DMS 273 (cell line): ENCODE measurements around the gene RNASEL.
"Not testable (repeated sequence)": the region's sequence is repeated elsewhere in the genome, so short reads cannot be mapped to it uniquely, and the experiment has no call there.

ENCODE experiments used
- DNase-seq: peaks from one replicate; lab custom pipeline; 2025; ENCODE audit not compliant: unreplicated experiment; lab: John Stamatoyannopoulos, UW

RNASEL gene

GRCh38 chr1:182588500-182589396 is at the start of gene RNASEL:
Gene RNASEL, minus strand, starts transcription at chr1:182589256. Its CDS starts 2,450 bp downstream, at chr1:182586806.
- peak; percentile 42 for DNase-seq

GRCh38 chr1:182637769-182638168 is 48.7 kb upstream of the RNASEL start:
- no peak for DNase-seq

- DNase-seq: no peak
These were observed 46.8 kb upstream of the RNASEL start for GRCh38 chr1:182635871-182636270.

DNA sequence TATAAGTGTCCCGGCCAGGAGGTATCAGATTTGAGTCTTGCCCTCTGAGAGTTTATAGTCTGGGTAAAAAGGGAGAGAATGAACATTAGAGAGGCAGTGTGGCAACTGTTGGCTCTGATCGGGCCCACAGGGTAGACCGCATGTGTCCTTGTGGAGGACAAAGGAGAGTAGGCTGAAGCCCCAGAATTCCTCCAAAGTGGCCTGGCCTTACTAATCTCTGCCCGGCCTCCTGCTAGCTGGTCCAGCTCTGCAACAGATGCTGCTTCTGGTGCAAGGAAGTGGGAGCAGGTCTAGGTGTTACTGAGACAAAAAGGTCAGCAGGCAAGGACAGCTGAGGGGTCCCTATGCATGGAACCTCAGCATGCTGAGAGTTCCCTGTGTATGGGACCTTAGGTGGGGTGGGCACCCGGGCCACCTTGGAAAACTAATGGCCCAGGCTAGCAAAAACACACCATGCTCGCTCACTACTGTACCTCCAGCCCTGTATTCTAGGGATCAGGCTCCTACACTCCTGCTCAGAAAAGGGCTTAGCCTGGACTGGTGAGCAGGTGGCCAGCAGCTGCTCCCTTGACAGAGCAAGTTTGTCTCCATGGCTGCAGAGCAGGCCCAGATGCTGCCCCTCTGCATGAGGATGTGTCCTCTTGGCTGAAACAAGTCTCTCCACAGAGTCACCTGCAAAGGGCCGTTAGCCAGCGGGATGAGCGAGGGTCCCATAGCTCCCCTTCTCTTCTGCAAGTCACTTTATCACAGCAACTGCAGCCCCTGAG is 45.4 kb upstream of the RNASEL start:
- DNase-seq: peak; percentile 90

- DNase-seq: peak; percentile 99
These were observed 44.7 kb upstream of the RNASEL start for GRCh38 chr1:182633657-182634281.

DNA sequence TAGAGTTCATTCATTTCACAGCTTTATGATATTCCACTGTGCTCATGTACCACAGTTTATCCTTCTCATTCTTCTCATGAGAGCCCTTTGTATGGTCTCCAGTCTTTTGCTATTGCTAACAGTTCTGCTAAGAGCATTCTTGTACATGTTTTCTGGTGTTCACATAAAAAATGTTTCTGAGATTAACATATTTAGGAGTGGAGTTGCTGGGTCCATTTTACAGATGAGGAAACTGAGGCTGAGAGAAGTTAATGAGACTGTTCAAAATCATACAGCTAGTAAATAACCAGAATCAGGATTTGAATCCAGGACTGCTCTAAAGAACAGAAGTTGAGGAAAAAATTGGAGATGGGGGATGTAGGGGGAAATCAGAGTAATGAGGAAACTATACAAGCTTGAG is 44.0 kb upstream of the RNASEL start:
- DNase-seq: no peak

DNA sequence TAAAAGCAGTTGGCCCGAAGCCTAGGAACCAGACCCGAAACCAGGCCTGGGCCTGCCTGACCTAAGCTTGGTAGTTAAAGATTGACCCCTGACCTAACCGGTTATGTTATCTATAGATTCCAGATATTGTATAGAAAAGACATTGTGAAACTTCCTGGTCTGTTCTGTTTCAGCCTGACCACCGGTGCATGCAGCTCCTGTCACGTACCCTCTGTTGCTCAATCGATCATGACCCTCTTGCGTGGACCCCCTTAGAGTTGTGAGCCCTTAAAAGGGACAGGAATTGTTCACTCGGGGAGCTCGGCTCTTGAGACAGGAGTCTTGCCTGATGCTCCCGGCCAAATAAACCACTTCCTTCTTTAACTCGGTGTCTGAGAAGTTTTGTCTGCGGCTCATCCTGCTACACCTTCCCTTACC is 43.4 kb upstream of the RNASEL start:
- not testable (repeated sequence) for DNase-seq

DNA sequence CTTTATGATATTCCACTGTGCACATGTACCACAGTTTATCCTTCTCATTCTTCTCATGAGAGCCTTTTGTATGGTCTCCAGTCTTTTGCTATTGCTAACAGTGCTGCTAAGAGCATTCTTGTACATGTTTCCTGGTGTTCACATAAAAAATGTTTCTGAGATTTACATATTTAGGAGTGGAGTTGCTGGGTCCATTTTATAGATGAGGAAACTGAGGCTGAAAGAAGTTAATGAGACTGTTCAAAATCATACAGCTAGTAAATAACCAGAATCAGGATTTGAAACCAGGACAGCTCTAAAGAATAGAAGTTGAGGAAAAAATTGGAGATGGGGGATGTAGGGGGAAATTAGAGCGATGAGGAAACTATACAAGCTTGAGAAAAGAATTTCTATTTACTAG is 42.9 kb upstream of the RNASEL start:
- DNase-seq: no peak

DNA sequence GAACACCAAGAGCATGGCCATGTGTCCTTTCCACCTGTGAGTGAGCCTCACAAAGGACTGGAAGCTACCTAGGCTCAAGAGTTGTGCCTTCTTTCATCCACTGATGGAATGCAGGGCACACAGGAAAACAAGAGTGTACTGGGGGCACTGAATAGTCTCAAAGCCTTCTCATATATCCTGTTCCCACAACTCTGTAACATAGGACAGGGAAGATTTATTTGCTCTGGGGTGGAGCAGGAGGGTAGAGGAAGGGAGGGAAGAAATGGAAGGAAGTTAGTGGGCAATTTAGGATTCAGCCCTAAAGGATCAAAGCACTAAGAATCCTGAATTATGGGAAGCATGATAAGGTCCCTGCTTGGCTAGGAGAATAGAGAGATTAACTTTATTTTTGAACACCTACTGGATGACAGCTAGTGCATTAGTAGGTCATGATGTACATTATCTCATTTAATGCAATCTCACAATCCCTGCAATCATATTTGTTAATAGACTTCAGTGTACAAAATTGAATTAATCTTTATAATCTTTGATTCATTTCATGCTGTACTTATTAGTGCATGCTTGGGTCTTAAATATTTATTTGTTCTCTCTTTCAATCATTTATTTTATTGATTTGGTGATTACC is 42.1 kb upstream of the RNASEL start:
- no peak for DNase-seq

DNA sequence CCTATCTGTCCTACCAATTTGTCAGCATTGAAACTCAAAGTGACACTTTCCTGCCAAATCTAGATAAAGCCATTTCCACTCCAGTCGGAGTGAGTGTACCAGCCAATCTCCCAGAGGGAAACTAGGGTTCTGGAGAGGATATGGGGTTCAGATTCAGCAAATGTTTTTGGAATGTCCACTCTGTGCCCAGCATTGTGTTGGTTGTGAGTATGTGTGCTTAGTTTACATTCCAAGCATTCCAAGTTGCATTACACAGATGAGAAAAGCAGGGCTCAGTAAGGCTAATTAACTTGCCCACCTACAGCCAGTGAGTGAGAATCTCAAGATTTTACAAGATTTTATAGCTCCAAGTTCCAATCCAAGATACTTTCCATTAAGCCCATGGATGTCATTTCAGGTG is 41.5 kb upstream of the RNASEL start:
- DNase-seq: no peak

DNA sequence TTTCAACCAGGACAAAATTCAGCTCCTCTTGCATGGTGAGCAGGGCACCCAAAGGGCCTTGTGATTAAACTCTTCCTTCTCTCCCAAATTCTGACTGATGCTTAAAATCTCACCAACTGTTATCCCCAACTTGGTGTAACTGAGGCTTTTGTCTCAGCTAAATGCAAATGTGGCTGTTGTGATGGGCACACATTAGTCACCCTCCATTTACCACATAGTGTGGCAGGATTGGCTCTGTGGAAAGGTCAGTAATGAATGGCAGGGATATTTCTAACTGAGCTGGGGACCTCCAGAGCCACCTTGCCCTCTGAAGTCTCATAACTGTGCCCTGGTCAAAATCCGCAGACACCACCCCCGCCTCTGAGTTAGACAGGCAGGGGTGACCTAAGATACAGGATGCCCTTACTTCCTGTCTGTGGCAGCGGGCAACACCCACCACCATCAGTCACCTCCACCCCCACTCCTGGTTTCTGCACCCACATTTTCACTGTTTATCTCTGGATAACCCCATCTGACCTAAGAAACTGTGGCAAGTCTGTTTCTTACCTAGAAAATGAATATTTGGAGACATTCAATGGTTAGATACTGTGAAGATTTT is 40.5 kb upstream of the RNASEL start:
- no peak for DNase-seq

- no peak for DNase-seq
These were observed 40.0 kb upstream of the RNASEL start for GRCh38 chr1:182629080-182629479.

DNA sequence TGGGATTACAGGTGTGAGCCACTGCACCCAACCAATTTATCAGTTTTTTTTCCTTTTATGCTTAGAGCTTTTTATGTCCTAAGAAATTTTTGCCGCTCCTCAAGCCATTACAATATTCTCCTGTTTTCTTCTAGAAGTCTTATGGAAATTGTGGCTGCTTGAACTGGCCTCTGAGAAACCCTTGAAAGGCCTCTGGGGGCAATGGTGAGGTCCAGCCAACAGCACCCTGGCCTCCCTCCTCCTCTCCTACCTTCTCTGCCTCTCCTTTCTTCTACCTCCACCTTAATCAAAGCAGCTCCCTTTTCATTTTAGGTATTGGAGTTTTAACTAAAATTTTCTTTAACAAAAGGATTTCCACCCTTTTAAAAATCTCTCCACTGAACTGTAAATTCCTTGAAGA is 39.6 kb upstream of the RNASEL start:
- DNase-seq: no peak

GRCh38 chr1:182627622-182628021 is 38.6 kb upstream of the RNASEL start:
- no peak for DNase-seq

DNA sequence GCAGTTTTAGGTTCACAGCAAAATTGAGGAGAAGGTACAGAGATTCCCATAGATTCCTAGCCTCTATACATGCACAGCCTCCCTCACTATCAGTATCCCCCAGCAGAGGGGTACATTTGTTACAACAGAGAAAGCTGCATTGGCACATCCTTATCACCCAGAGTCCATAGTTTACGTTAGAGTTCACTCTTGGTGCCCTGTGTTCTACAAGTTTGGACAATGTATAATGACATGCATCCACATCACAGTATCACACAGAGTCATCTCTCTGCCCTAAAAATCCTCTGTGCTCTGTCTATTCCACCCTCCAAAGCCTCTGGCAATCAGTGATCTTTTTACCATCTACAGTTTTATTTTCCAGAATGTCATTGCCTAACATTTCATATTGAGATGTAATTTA is 37.5 kb upstream of the RNASEL start:
- DNase-seq: no peak

- no peak for DNase-seq
These were observed 36.9 kb upstream of the RNASEL start for GRCh38 chr1:182625719-182626504.

GRCh38 chr1:182625024-182625423 is 36.0 kb upstream of the RNASEL start:
- DNase-seq: no peak

DNA sequence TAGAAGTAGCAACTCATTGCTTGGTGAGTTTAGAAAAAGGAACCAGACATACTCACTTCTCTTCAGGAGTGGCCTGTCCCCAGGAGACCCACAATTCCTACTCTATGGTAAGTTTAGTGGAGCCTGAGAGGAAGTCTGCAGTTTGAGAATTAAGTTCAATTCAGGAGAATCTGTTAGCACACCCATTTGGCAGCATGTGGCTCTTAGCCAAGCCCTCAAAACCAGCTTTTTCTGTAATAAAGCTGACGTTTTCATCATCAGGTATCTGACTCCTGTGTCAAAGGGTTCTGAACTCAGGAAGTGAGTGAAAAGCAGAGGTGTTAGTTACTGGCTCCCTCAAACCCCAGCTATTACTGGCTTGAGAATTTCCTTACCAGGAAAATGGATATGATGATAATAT is 35.5 kb upstream of the RNASEL start:
- DNase-seq: no peak

GRCh38 chr1:182622901-182623528 is 34.0 kb upstream of the RNASEL start:
- DNase-seq: peak; percentile 56

- no peak for DNase-seq
These were observed 32.9 kb upstream of the RNASEL start for GRCh38 chr1:182621906-182622305.
